SKM-1 (cell line): Measurements from ENCODE around the gene LDLRAD4.

Experiments
- DNase-seq: peaks from one replicate; lab custom pipeline; 2025; ENCODE audit not compliant: unreplicated experiment; lab: John Stamatoyannopoulos, UW

The LDLRAD4 gene

GRCh38 chr18:13302457-13303225 is 84.1 kb downstream of the LDLRAD4 start:
- DNase-seq: no peak

- DNase-seq: no peak
Observed at GRCh38 chr18:13303756-13304364, 85.3 kb downstream of the LDLRAD4 start.

GRCh38 chr18:13305301-13305700 is 86.7 kb downstream of the LDLRAD4 start:
- DNase-seq: no peak

GRCh38 chr18:13306583-13306982 is 88.0 kb downstream of the LDLRAD4 start:
- no peak for DNase-seq

- no peak for DNase-seq
Observed at GRCh38 chr18:13308369-13308768, 89.8 kb downstream of the LDLRAD4 start.

- DNase-seq: no peak
Observed at GRCh38 chr18:13309031-13309747, 90.6 kb downstream of the LDLRAD4 start.

GRCh38 chr18:13309748-13310670 is 91.4 kb downstream of the LDLRAD4 start:
- no peak for DNase-seq

- no peak for DNase-seq
Observed at GRCh38 chr18:13311193-13311592, 92.6 kb downstream of the LDLRAD4 start.

- no peak for DNase-seq
Observed at GRCh38 chr18:13312515-13312914, 94.0 kb downstream of the LDLRAD4 start.

- DNase-seq: no peak
Observed at GRCh38 chr18:13313006-13313686, 94.6 kb downstream of the LDLRAD4 start.

- DNase-seq: no peak
Observed at GRCh38 chr18:13315000-13315399, 96.4 kb downstream of the LDLRAD4 start.

- no peak for DNase-seq
Observed at GRCh38 chr18:13316063-13316462, 97.5 kb downstream of the LDLRAD4 start.

GRCh38 chr18:13317801-13318200 is 99.2 kb downstream of the LDLRAD4 start:
- no peak for DNase-seq

- DNase-seq: no peak
Observed at GRCh38 chr18:13318731-13319501, 100.4 kb downstream of the LDLRAD4 start.

- DNase-seq: no peak
Observed at GRCh38 chr18:13319629-13320028, 101.1 kb downstream of the LDLRAD4 start.

GRCh38 chr18:13320096-13320495 is 101.5 kb downstream of the LDLRAD4 start:
- DNase-seq: no peak

- no peak for DNase-seq
Observed at GRCh38 chr18:13320891-13321425, 102.4 kb downstream of the LDLRAD4 start.

GRCh38 chr18:13321923-13322322 is 103.4 kb downstream of the LDLRAD4 start:
- DNase-seq: no peak

GRCh38 chr18:13323186-13323585 is 104.6 kb downstream of the LDLRAD4 start:
- no peak for DNase-seq
